Ascending aorta (tissue), 2 donors: ENCODE data around the gene TRPT1. TPM values are rescaled to one million over a fixed set of nuclear protein-coding genes. Genes with fewer than 3 reads are reported as not detected.

Experiments used
- DNase-seq, 2 donors: peaks; one replicate each; pipeline ENCODE4 v3.0.0-alpha.2; 2019; ENCODE audit warnings: low spot score in 2 of 2
- H3K27ac ChIP-seq, 2 donors: fragments of 200-600 bp; sonication (generic); one replicate each; pipeline ENCODE4 v1.5.1; 2016 to 2017; ENCODE audit warnings: mild to moderate bottlenecking in 1 of 2
- H3K27me3 ChIP-seq: fragments of 200-600 bp; sonication (generic); one replicate; pipeline ENCODE4 v1.5.1; 2017
- H3K36me3 ChIP-seq, 2 donors: fragments of 200-600 bp; sonication (generic); one replicate each; pipeline ENCODE4 v1.5.1; 2016
- H3K4me1 ChIP-seq, 2 donors: fragments of 200-600 bp; sonication (generic); one replicate each; pipeline ENCODE4 v1.5.1; 2016 to 2017; ENCODE audit warnings: mild to moderate bottlenecking in 1 of 2
- H3K4me3 ChIP-seq, 2 donors: fragments of 200-600 bp; sonication (generic); one replicate each; pipeline ENCODE4 v1.5.1; 2016 to 2017; ENCODE audit warnings: mild to moderate bottlenecking in 1 of 2
- H3K9me3 ChIP-seq, 2 donors: fragments of 200-600 bp; sonication (generic); one replicate each; pipeline ENCODE4 v1.5.1; 2016
- CTCF ChIP-seq, 3 experiments: fragments of 200-600 bp in 2 of 3; fragments of 450-650 bp in 1 of 3; sonication (generic) in 2 of 3; IDR thresholded peaks; one replicate each; pipeline ENCODE4 v1.5.1; 2016 to 2019; ENCODE audit warnings: antibody characterized with exemption in 3 of 3, mild to moderate bottlenecking in 1 of 3, moderate library complexity in 1 of 3
- intact Hi-C: fragments of 100-400 bp; cut with DNase I; formaldehyde crosslinking; loops from one replicate; pipeline ENCODE4 v1.15.1; 2023
- total RNA-seq: library from RNA; depleted of rRNA; stranded (reverse); fragments of >200 nt; gene quantifications from one replicate; pipeline ENCODE4 v1.1.0, GENCODE V29; 2016

The TRPT1 gene
- total RNA-seq, 1 donor from 2014 or later = 224 TPM

- H3K36me3 ChIP-seq = peaks cover 62 to 78% of the 10 kb centered on the region in 2 donors
- intact Hi-C loops = no loop called here
- no peak overlapping the region for H3K27ac ChIP-seq
These were observed 37.9 kb upstream of the TRPT1 start for GRCh38 chr11:64263947-64264317.

GRCh38 chr11:64263021-64263946 lies 37.3 kb upstream of the TRPT1 start:
- no peak for TF ChIP-seq CTCF (IDR thresholded peaks at IDR 0.05)
- Histone ChIP-seq H3K27ac (no peak overlapping the region), H3K4me1 (peaks cover 5 to 14% of the 10 kb centered on the region in 2 donors), H3K27me3 (no peaks in the 10 kb centered on the region), H3K4me3 (no peak overlapping the region), H3K36me3 (peaks cover 69 to 85% of the 10 kb centered on the region in 2 donors), H3K9me3 (no peaks in the 10 kb centered on the region)
- intact Hi-C loops = no loop called here
- DNase-seq = no peak

More at GRCh38 chr11:64263947-64264317, 37.9 kb upstream of the TRPT1 start:
- H3K4me3 ChIP-seq = no peak overlapping the region
- no peaks in the 10 kb centered on the region for H3K9me3 ChIP-seq
- H3K4me1 ChIP-seq = peaks cover 11 to 20% of the 10 kb centered on the region in 2 donors
- DNase-seq = no peak
- no peaks in the 10 kb centered on the region for H3K27me3 ChIP-seq
- no peak for TF ChIP-seq CTCF (IDR thresholded peaks at IDR 0.05)

- peaks cover 0 to 5% of the 10 kb centered on the region in 2 donors for H3K4me1 ChIP-seq
- no peak overlapping the region for H3K27ac ChIP-seq
- no peaks in the 10 kb centered on the region for H3K27me3 ChIP-seq
- intact Hi-C loops = no loop called here
- no peak overlapping the region for H3K4me3 ChIP-seq
- no peak for DNase-seq
- TF ChIP-seq CTCF (IDR thresholded peaks at IDR 0.05) = no peak
- H3K9me3 ChIP-seq = no peaks in the 10 kb centered on the region
- peaks cover 72 to 91% of the 10 kb centered on the region in 2 donors for H3K36me3 ChIP-seq
These were observed 36.5 kb upstream of the TRPT1 start for GRCh38 chr11:64262271-64263002.

GRCh38 chr11:64261556-64262080 lies 35.6 kb upstream of the TRPT1 start:
- intact Hi-C loops = no loop called here
- Histone ChIP-seq H3K4me3 (no peak overlapping the region), H3K36me3 (peaks cover 78 to 93% of the 10 kb centered on the region in 2 donors), H3K27me3 (no peaks in the 10 kb centered on the region), H3K4me1 (no peaks in the 10 kb centered on the region), H3K9me3 (no peaks in the 10 kb centered on the region), H3K27ac (no peak overlapping the region)
- no peak for TF ChIP-seq CTCF (IDR thresholded peaks at IDR 0.05)
- DNase-seq = no peak

- Histone ChIP-seq H3K36me3 (peaks cover 76 to 93% of the 10 kb centered on the region in 2 donors), H3K27ac (no peak overlapping the region), H3K9me3 (no peaks in the 10 kb centered on the region), H3K4me3 (no peak overlapping the region), H3K4me1 (no peaks in the 10 kb centered on the region), H3K27me3 (no peaks in the 10 kb centered on the region)
- no peak for DNase-seq
- intact Hi-C loops = no loop called here
- no peak for TF ChIP-seq CTCF (IDR thresholded peaks at IDR 0.05)
These were observed 34.2 kb upstream of the TRPT1 start for GRCh38 chr11:64260147-64260708.
